Measurements from ENCODE around the gene FAM9B.

The FAM9B gene

GRCh38 chrX:8980756-8981155, 53.2 kb downstream of the FAM9B start:
- no peak for DNase-seq (ENCODE audit: low read depth in 3 of 3)
